ENCODE data around the gene SCYGR1. TPM values are rescaled to one million over a fixed set of nuclear protein-coding genes. Genes with fewer than 3 reads are reported as not detected.

SCYGR1 gene
- total RNA-seq, 1 experiment from 2014 or later: not detected

DNA sequence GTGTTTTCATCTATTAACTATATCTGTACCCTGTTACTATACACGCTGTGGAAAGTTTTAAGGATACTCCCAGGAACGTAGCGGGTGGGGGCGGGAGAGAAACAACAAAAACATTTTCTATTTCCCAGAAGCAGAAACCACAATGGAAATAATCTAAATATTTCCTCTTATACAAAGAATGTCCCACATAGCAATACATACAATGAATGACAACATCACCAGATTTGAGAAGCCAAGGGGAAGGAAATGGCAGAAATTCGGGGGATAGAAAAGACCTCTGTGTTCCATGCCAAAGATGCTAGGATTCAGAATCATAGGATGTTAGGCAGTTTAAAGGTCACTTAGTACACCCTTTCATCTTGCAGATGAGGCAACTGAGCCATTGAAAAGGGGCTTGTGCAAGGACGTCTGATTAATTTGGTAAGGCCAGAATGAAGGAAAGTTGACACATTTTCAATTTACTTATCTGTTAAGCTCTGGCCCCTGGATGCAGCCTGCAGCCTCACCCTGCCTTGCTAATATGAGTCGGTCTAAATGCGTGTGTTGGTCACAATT lies 41.1 kb upstream of the SCYGR1 start:
- CTCF ChIA-PET: no interaction called here
- no peak overlapping the region for H3K27ac ChIP-seq (ENCODE audit: low read depth, low read length, poor library complexity, severe bottlenecking)
- H3K4me3 ChIP-seq (ENCODE audit: low read depth, low read length, poor library complexity, severe bottlenecking): no peak overlapping the region
- H3K4me1 ChIP-seq (ENCODE audit: insufficient read depth, low read length, poor library complexity, severe bottlenecking): no peaks in the 10 kb centered on the region
- no peaks in the 10 kb centered on the region for H3K36me3 ChIP-seq (ENCODE audit: insufficient read depth, low read length, poor library complexity, severe bottlenecking)
- TF ChIP-seq EZH2 (IDR thresholded peaks at IDR 0.05; ENCODE audit: borderline replicate concordance, low read depth, low read length, poor library complexity, severe bottlenecking): no peak
- no TSS peak for BruUV-seq (replicated peaks)
- no peak for DNase-seq (ENCODE audit: low spot score)
- POLR2A ChIA-PET (ENCODE audit: low non-redundant PET): no interaction called here
- H3K27me3 ChIP-seq (replicated peaks; ENCODE audit: insufficient read depth, low read depth, low read length, poor library complexity): no peaks in the 10 kb centered on the region
- H3K9me3 ChIP-seq (ENCODE audit: low read depth, low read length, poor library complexity, severe bottlenecking): peaks cover 12% of the 10 kb centered on the region
- intact Hi-C loops (cut with micrococcal nuclease; ENCODE audit: unreplicated experiment): no loop called here

DNA sequence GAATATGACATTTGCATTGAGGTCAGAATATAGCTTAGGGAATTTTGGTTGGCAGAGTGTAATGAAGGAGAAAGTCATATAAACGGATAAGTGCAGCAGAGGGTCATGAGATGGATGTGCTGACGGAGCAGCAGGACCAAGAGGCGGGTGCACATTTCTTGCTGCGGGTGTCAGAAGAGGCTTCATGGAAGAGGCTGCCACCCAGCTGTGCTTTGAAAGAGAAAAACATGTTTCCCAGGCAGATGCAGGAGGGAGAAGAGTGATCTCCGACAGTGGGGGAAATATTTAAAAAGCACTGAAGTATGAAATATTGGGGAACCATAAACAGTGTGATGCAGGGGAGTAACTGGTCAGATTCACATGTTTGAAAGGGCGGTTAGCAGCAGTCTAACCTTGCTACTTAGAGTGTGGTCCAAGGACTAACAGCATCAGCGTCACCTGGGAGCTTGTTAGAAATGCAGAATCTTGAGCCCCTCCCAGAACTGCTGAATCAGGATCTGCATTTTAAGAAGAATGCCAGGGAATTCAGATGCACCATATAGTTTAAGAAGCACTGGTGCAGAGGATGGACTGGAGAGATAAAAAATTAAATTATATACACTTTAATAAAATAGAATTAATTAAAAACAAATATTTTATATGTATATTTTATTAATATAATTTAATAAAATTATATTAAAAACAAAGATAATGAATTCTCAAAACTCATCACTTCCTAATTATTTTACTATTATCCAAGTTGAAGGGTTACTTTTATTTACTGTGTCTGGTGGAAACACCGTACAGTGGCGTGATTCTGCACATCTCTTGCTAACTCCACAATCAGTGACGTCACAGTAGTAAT lies 36.1 kb upstream of the SCYGR1 start:
- Histone ChIP-seq H3K4me3 (ENCODE audit: low read depth, low read length, poor library complexity, severe bottlenecking) (no peak overlapping the region), H3K9me3 (ENCODE audit: low read depth, low read length, poor library complexity, severe bottlenecking) (no peaks in the 10 kb centered on the region), H3K27ac (ENCODE audit: low read depth, low read length, poor library complexity, severe bottlenecking) (no peak overlapping the region), H3K36me3 (ENCODE audit: insufficient read depth, low read length, poor library complexity, severe bottlenecking) (no peaks in the 10 kb centered on the region), H3K27me3 (replicated peaks; ENCODE audit: insufficient read depth, low read depth, low read length, poor library complexity) (no peaks in the 10 kb centered on the region), H3K4me1 (ENCODE audit: insufficient read depth, low read length, poor library complexity, severe bottlenecking) (no peaks in the 10 kb centered on the region)
- ChIA-PET CTCF (no interaction called here), POLR2A (ENCODE audit: low non-redundant PET) (no interaction called here)
- no TSS peak for BruUV-seq (replicated peaks)
- DNase-seq (ENCODE audit: low spot score): no peak
- intact Hi-C loops (cut with micrococcal nuclease; ENCODE audit: unreplicated experiment): no loop called here
- TF ChIP-seq, protein P1, sequence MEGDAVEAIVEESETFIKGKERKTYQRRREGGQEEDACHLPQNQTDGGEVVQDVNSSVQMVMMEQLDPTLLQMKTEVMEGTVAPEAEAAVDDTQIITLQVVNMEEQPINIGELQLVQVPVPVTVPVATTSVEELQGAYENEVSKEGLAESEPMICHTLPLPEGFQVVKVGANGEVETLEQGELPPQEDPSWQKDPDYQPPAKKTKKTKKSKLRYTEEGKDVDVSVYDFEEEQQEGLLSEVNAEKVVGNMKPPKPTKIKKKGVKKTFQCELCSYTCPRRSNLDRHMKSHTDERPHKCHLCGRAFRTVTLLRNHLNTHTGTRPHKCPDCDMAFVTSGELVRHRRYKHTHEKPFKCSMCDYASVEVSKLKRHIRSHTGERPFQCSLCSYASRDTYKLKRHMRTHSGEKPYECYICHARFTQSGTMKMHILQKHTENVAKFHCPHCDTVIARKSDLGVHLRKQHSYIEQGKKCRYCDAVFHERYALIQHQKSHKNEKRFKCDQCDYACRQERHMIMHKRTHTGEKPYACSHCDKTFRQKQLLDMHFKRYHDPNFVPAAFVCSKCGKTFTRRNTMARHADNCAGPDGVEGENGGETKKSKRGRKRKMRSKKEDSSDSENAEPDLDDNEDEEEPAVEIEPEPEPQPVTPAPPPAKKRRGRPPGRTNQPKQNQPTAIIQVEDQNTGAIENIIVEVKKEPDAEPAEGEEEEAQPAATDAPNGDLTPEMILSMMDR (conservative IDR thresholded peaks at IDR 0.05; ENCODE audit: low read depth, low read length): no peak
- TF ChIP-seq EZH2 (IDR thresholded peaks at IDR 0.05; ENCODE audit: borderline replicate concordance, low read depth, low read length, poor library complexity, severe bottlenecking): no peak

DNA sequence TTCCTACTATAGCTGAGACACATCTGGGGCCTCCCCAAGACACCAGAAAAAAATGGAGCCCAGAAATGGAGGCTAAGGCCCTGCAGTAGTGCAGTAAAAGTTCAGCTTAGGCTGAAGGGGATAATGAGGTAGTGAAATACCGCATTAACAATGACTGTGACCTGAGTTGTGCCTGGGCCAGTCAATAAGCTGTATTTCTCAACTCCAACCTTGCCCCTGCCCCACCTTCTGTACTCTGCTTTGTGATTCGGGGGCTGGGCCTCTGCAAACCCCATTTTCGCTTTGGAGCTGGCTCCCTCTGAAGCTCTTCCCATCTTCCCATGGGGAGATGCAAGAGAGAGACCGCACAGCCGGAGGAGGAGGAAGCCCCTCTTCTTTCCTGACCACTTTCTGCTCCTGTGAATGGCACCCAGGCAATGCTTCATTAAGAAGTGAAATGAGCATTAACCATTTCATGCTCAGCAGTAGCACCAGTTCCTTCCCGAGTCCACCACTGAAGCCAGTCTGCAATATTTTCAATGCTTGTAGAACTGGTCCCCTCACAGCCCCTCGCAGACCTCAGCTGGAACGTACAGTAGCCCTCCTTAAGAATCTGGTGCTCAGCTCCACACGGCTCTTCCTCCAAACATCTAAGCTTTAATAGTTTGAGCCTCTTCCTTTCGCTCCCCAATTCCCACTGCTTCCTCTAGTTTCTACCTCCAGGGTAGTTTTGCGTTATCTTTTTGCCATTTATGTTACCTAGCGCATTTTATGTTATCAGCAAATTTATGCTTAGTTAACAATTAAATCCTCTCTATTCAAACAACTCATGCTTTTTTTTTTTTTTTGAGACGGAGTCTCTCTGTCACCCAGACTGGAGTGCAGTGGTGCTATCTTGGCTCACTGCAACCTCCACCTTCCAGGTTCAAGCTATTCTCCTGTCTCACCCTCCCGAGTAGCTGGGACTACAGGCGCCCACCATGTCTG lies 32.6 kb upstream of the SCYGR1 start:
- no TSS peak for BruUV-seq (replicated peaks)
- CTCF ChIA-PET: no interaction called here
- DNase-seq (ENCODE audit: low spot score): no peak

More for the DNA sequence above, 32.6 kb upstream of the SCYGR1 start:
- peaks cover 11% of the 10 kb centered on the region for H3K4me1 ChIP-seq (ENCODE audit: insufficient read depth, low read length, poor library complexity, severe bottlenecking)
- H3K4me3 ChIP-seq (ENCODE audit: low read depth, low read length, poor library complexity, severe bottlenecking): no peak overlapping the region
- TF ChIP-seq, protein P1 (conservative IDR thresholded peaks at IDR 0.05; ENCODE audit: low read depth, low read length): no peak
- TF ChIP-seq EZH2 (IDR thresholded peaks at IDR 0.05; ENCODE audit: borderline replicate concordance, low read depth, low read length, poor library complexity, severe bottlenecking): no peak
- no peaks in the 10 kb centered on the region for H3K36me3 ChIP-seq (ENCODE audit: insufficient read depth, low read length, poor library complexity, severe bottlenecking)
- POLR2A ChIA-PET (ENCODE audit: low non-redundant PET): no interaction called here
- no peaks in the 10 kb centered on the region for H3K27me3 ChIP-seq (replicated peaks; ENCODE audit: insufficient read depth, low read depth, low read length, poor library complexity)
- no peaks in the 10 kb centered on the region for H3K9me3 ChIP-seq (ENCODE audit: low read depth, low read length, poor library complexity, severe bottlenecking)
- no peak overlapping the region for H3K27ac ChIP-seq (ENCODE audit: low read depth, low read length, poor library complexity, severe bottlenecking)
- intact Hi-C loops (cut with micrococcal nuclease; ENCODE audit: unreplicated experiment): no loop called here

Measured in A673 (cell line).